Ovary (tissue), 9 donors: ENCODE measurements around the gene TCERG1L. TPM values are rescaled to one million over a fixed set of nuclear protein-coding genes. Genes with fewer than 3 reads are reported as not detected.

Experiments used
- DNase-seq, 5 donors: peaks; one replicate each; pipeline ENCODE4 v3.0.0-alpha.2; 2019 to 2020
- H3K27ac ChIP-seq, 2 donors: fragments of 200-600 bp; one replicate each; pipeline versions ENCODE4 v1.5.1 to v1.8.0; 2019 to 2022
- H3K27me3 ChIP-seq: fragments of 200-600 bp; one replicate; pipeline ENCODE4 v1.8.0; 2022
- H3K36me3 ChIP-seq: fragments of 200-600 bp; sonication (generic); one replicate; pipeline ENCODE4 v1.5.1; 2019
- H3K4me1 ChIP-seq: one replicate; pipeline ENCODE4 v1.8.1; 2013; ENCODE audit warnings: mild to moderate bottlenecking, moderate library complexity; ENCODE audit not compliant: insufficient read depth
- H3K4me3 ChIP-seq: fragments of 200-600 bp; sonication (generic); one replicate; pipeline ENCODE4 v1.5.1; 2017
- H3K9me3 ChIP-seq, 2 donors: fragments of 200-600 bp in 1 of 2; sonication (generic) in 1 of 2; one replicate each; pipeline versions ENCODE4 v1.5.1 to v1.8.1; 2013 to 2019; ENCODE audit warnings: mild to moderate bottlenecking in 1 of 2, moderate library complexity in 1 of 2
- CTCF ChIP-seq, 3 donors: fragments of 450-650 bp in 2 of 3; fragments of 200-600 bp in 1 of 3; IDR thresholded peaks; one replicate each; pipeline versions ENCODE4 v1.5.1 to v1.8.0; 2016 to 2022; ENCODE audit warnings: antibody characterized with exemption in 3 of 3, mild to moderate bottlenecking in 1 of 3
- EP300 ChIP-seq: sonication (generic); formaldehyde crosslinking; IDR thresholded peaks from one replicate; pipeline ENCODE4 v1.6.1; 2017; ENCODE audit warnings: antibody characterized with exemption
- POLR2A ChIP-seq: fragments of 450-650 bp; IDR thresholded peaks from one replicate; pipeline ENCODE4 v1.6.1; 2017; ENCODE audit warnings: antibody characterized with exemption, mild to moderate bottlenecking, moderate library complexity
- WGBS, 3 donors: extraction: QIAGEN DNeasy Blood & Tissue Kit in 1 of 3; methylation state at CpG; one replicate each; pipeline versions ENCODE4 v1.1.5 to v1.1.7; 2013 to 2017; 5-methylcytosine and 5-hydroxymethylcytosine counted together
- intact Hi-C, 4 donors: fragments of 100-400 bp; cut with DNase I; formaldehyde crosslinking; loops; one replicate each; pipeline versions ENCODE4 v1.11.0 to v1.15.1; 2022 to 2023
- polyA plus RNA-seq, 2 donors: library from polyadenylated mRNA; stranded (reverse); fragments of 200-250 nt in 1 of 2; fragments of 350-450 nt in 1 of 2; fragmentation: Illumina TruSeq in 1 of 2; extraction: RNeasy Lipid Tissue Mini Kit (QIAGEN cat#74804) in 1 of 2; gene quantifications; one replicate each; pipeline ENCODE4 v1.2.3, GENCODE V29; 2013 to 2014
- total RNA-seq, 7 donors: library from RNA; depleted of rRNA in 2 of 7; stranded (reverse); fragments of >200 nt in 2 of 7; fragmentation: NEBNext Ultra II Directional in 3 of 7; extraction: Animal tissue kit (Norgen Biotek cat#: 25700) in 3 of 7; gene quantifications; one replicate each; pipeline versions ENCODE4 v1.1.0 to v1.2.4, GENCODE V29; 2016 to 2023
- donor health status: DM: no; HTN: no; CAD: no; lungs with moderate emphysema.
- donor health status: DM: no; HTN: no; CAD: no.
- donor health status: Bipolar disorder and iron deficiency.
- donor health status: DM: yes; HTN: yes; CAD: no.
- donor health status: DM: no; HTN: no; CAD: no.
- donor health status: DM: yes; HTN: yes; CAD: no.

TCERG1L gene
- total and polyA plus RNA-seq, 9 donors, result 1.1 to 8.0 (median 1.8) TPM

GRCh38 chr10:131314799-131315198, 3.3 kb upstream of the TCERG1L start:
- Histone ChIP-seq H3K36me3 (no peaks in the 10 kb centered on the region), H3K9me3 (no peaks in the 10 kb centered on the region), H3K27me3 (no peaks in the 10 kb centered on the region), H3K4me3 (no peak overlapping the region), H3K27ac (no peak overlapping the region), H3K4me1 (peaks cover 6% of the 10 kb centered on the region)
- peak in 1 of 5 donors; percentile 31 for DNase-seq
- intact Hi-C loops, result loop anchor here in 2 of 4 donors (5.0 to 10.0 kb wide), 3 partner anchors 138 to 1120 kb away; no protein-coding TSS in a partner anchor
- TF ChIP-seq EP300 (no peak), POLR2A (no peak), CTCF (IDR thresholded peaks at IDR 0.05) (no peak)
- WGBS, 3 donors, result 25 to 47% (median 28%) methylated on average over 10 of the region's 10 CpGs

- no peak for DNase-seq
- H3K9me3 ChIP-seq, result no peaks in the 10 kb centered on the region
- peaks cover 6% of the 10 kb centered on the region for H3K4me1 ChIP-seq
- H3K36me3 ChIP-seq, result no peaks in the 10 kb centered on the region
- H3K27me3 ChIP-seq, result no peaks in the 10 kb centered on the region
- TF ChIP-seq CTCF (IDR thresholded peaks at IDR 0.05) (no peak), POLR2A (no peak), EP300 (no peak)
- intact Hi-C loops, result loop anchor here in 2 of 4 donors (5.0 to 10.0 kb wide), 3 partner anchors 138 to 1119 kb away; no protein-coding TSS in a partner anchor
- no peak overlapping the region for H3K27ac ChIP-seq
- 79 to 92% (median 85%) methylated on average over 3 of the region's 3 CpGs for WGBS, 3 donors
- H3K4me3 ChIP-seq, result no peak overlapping the region
Observed at GRCh38 chr10:131314148-131314547, 2.6 kb upstream of the TCERG1L start.

DNA sequence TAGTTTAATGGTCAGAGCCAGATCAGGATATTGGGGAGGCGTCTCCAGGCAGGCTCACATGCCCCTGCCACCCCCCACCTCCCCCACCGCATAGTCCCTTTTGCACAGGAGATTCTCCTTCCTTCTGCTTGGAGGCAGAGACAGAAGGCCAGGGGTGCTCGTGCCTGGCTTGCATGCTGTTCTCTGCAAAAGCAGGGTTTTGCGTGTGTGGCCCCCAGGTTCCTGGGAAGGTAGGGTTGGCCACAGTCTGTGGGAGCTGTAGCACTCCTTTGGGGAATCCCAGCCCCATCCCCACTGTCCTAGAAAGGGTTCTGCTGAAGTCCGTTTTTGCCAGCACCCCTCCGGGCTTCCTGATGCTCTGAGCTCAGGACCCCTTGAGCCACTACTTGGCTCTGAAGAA, 1.9 kb upstream of the TCERG1L start:
- DNase-seq, result no peak
- intact Hi-C loops, result loop anchor here in 2 of 4 donors (5.0 to 10.0 kb wide), 3 partner anchors 139 to 1119 kb away; no protein-coding TSS in a partner anchor
- Histone ChIP-seq H3K36me3 (no peaks in the 10 kb centered on the region), H3K27ac (no peak overlapping the region), H3K9me3 (no peaks in the 10 kb centered on the region), H3K27me3 (no peaks in the 10 kb centered on the region), H3K4me3 (no peak overlapping the region), H3K4me1 (peaks cover 6% of the 10 kb centered on the region)
- no peak for TF ChIP-seq POLR2A
- no peak for TF ChIP-seq EP300
- WGBS, 3 donors, result 77 to 80% (median 79%) methylated on average over 6 of the region's 6 CpGs

- WGBS, 3 donors, result 1 to 5% (median 2%) methylated on average over 32 of the region's 32 CpGs
- Histone ChIP-seq H3K27ac (no peak overlapping the region), H3K4me3 (peak overlapping the region; percentile 21), H3K9me3 (no peaks in the 10 kb centered on the region), H3K27me3 (no peaks in the 10 kb centered on the region), H3K36me3 (no peaks in the 10 kb centered on the region), H3K4me1 (peaks cover 6% of the 10 kb centered on the region)
- intact Hi-C loops, result loop anchor here in 2 of 4 donors (5.0 to 10.0 kb wide), 3 partner anchors 140 to 1118 kb away; no protein-coding TSS in a partner anchor
- TF ChIP-seq EP300 (no peak), CTCF (IDR thresholded peaks at IDR 0.05) (peak; percentile 38 to 71 (median 55))
- DNase-seq, result peak; percentile 48 to 76 (median 65)
Observed at GRCh38 chr10:131312478-131312836, 936 bp upstream of the TCERG1L start.

DNA sequence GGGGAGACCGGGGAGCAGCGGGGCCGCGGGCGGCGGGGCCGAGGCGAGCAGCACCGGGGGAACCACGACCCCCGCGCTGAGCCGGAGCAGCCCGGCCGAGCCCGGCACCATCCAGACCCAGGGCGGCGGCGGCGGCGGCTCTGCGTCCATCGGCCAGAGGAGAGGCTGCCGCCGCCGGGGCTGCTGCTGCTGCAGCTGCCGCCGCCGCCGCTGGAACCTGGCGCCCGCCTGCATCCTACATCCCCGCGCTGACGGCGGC, 190 bp downstream of the TCERG1L start:
- no peaks in the 10 kb centered on the region for H3K27me3 ChIP-seq
- no peaks in the 10 kb centered on the region for H3K9me3 ChIP-seq
- H3K4me1 ChIP-seq, result peaks cover 6% of the 10 kb centered on the region
- no peaks in the 10 kb centered on the region for H3K36me3 ChIP-seq
- H3K27ac ChIP-seq, result no peak overlapping the region
- intact Hi-C loops, result loop anchor here in 2 of 4 donors (5.0 to 10.0 kb wide), 3 partner anchors 141 to 1117 kb away; no protein-coding TSS in a partner anchor
- peak overlapping the region; percentile 28 for H3K4me3 ChIP-seq
- TF ChIP-seq POLR2A (no peak), EP300 (no peak), CTCF (IDR thresholded peaks at IDR 0.05) (no peak)
- DNase-seq, result no peak
- 1 to 2% (median 1%) methylated on average over 14 to 36 of the region's 36 CpGs for whole genome bisulfite sequencing, 3 donors
